NCI-H2029 treated with DMSO at 0.1 percent for 48 hours (cell line): Measurements from ENCODE around the gene ILF3.
"Not testable (repeated sequence)": the region's sequence is repeated elsewhere in the genome, so short reads cannot be mapped to it uniquely, and the experiment has no call there.

ENCODE experiments used
- DNase-seq: peaks from one replicate; lab custom pipeline; 2025; lab: John Stamatoyannopoulos, UW

Gene ILF3

DNA sequence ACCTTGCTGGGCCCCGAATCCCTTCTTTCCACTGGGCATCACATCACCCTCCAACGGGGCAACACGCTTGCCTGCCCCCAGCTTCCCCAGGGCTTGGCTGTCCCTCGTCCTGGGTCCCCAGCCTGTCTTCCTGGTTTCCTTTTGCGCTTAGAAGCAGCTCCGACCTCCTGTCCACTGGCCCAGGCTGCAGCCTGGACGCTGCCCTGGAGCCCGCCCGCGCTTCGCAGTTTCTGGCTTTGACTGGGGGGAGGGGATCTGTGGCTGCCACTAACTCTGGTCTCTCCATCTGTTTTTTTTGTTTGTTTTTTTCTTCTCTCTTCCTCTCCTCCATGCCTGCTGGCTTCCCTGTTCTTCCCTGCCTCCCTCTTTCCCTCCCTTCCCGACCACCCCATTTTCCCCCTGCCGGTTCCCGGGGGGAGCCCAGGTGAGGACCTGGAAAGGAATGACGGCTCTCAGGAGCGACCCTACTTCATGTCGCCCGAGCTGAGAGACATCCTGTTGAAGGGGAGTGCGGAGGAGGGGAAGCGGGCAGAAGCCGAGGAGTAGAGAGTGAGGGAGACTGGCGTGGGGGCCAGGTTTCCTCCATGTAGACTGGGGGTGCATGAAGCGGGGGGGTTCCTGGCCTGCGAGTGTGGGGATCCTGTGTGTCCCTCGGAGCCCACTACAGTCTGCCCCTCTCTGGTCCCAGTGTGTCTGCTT is 11.5 kb upstream of the ILF3 start:
- DNase-seq = no peak

DNA sequence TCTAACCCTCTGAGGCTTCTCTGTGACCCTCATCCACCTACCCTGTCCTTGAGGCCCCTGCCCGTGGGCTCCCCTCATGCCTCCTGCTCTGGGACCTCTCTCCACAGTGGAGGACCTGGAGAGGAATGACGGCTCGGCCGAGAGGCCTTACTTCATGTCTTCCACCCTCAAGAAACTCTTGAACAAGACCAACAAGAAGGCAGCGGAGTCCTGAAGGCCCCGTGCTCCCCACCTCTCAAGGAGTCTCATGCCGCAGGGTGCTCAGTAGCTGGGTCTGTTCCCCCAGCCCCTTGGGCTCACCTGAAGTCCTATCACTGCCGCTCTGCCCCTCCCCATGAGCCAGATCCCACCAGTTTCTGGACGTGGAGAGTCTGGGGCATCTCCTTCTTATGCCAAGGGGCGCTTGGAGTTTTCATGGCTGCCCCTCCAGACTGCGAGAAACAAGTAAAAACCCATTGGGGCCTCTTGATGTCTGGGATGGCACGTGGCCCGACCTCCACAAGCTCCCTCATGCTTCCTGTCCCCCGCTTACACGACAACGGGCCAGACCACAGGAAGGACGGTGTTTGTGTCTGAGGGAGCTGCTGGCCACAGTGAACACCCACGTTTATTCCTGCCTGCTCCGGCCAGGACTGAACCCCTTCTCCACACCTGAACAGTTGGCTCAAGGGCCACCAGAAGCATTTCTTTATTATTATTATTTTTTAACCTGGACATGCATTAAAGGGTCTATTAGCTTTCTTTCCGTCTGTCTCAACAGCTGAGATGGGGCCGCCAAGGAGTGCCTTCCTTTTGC is 10.8 kb upstream of the ILF3 start:
- no peak for DNase-seq

DNA sequence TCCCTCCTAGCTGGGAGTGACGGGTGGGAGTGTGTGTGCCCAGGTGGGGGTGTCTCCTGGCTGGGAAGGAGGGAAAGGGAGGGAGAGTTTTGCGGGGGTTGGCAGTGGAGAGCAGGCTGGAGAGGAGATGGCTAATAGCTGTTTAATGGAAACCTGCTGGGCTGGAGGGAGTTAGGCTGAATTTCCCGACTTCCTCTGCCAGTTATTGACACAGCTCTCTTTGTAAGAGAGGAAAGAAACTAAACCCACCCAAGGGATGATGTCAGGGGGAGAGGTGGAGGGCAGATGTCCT is 10.2 kb upstream of the ILF3 start:
- no peak for DNase-seq

DNA sequence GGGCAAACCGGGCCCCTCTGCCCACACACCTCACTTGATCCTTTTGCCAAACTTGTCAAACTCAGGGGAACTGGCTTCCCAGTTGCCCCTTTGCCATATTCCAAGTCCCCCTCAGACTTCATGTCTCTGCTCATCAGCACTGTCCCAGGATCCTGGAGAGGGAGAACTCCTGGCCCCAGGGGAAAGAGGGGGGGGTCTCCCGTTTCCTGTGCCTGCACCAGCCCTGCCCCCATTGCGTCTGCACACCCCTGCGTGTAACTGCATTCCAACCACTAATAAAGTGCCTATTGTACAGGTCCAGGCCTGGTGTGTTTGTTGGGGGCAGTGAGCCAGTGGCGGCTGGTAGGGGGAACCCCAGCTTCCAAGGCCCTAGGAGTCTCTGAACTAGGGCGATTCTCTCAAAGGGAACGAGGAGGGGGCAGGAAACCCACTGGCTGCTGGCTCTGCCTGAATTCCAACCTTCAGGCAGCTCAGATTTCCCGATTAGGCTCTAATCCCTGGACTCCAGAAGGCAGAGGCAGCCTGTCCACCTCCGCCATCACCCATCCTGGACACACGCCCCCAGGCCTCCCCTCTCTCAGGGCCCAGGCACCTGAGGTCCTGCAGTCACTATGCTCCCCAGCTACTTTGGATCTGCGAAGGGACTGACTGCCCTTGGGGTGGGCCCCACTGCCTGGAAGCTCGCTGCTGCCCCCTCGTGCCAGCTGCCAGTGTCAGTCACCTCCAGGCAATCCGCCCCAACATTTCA is 9.7 kb upstream of the ILF3 start:
- peak; percentile 30 for DNase-seq

DNA sequence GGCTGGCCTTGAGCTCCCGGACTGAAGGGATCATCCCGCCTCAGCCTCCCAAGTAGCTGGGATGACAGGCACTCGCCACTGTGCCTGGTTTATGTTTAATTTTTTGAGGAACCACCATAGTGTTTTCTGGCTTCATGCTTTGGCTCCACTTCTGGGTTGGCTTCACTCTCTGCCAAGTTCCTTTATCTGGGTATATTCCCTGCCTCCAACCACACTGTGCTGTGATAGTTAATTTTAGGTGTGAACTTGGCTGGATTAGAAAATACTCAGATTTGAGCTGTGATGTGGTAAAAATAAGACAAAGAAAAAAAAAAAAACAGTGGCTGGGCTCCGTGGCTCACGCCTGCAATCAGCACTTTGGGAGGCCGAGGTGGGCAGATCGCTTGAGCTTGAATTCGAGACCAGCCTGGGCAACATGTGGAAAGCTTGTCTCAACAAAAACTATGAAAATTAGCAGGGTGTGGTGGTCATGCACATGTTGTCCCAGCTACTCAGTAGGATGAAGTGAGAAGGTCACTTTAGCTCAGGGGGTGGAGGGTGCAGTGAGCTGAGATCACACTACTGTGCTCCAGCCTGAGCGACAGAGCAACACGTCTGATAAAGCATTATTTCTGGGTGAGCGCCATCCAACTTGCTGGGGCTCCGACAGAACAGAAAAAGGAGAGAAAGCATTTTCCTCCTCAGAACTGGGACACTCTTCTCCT is 7.5 kb upstream of the ILF3 start:
- no peak for DNase-seq

DNA sequence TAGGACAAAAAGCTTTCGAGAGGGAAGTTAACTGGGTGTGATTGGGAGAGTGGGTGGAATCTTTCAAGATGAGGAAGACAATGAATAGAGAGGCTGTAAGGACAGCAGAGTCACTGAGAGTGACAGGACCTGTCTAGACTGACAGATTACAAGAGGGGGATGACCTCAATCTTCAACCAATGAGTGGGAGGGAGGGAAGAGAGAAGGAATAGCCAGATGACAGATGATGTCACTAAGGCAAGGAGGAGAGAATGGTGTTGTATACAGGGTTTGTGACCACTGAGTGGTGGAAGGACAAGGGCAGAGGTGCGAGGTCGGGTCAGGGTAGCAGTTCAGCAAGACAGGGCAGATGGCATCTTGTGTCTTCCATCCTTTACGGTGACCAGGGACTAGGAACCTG is 5.8 kb upstream of the ILF3 start:
- DNase-seq = no peak

DNA sequence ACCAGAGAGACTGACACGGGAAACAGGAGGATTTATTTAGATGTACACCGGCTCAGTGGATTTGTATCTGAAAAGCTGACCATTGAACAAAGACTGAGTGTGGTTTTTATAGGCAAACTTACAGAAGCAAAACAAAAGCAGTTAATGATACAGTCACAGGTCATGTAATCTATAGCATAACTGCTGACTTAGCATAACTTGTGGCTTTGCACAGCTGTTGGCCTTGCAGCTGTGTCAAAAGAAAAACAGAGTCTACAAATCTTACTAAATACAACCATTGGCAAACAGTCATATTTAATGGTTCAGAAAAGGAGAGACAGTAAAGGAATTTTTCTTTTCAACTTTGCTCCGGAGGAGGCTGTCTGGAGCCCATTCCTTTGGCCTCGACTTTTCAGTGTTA is 2.3 kb upstream of the ILF3 start:
- DNase-seq = no peak

DNA sequence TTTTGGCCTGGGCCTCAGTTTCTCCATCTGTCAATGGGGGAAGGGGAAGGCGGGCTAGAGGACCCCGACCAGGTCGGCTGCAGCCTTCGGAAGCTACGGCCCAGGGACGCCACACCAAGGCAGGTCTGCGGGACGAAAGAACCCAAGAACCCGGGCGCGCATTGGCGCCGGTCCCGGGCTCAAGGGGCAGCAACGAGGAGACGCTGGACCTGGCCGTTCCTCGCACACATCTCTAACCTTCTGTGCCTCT is 739 bp upstream of the ILF3 start:
- DNase-seq = no peak

DNA sequence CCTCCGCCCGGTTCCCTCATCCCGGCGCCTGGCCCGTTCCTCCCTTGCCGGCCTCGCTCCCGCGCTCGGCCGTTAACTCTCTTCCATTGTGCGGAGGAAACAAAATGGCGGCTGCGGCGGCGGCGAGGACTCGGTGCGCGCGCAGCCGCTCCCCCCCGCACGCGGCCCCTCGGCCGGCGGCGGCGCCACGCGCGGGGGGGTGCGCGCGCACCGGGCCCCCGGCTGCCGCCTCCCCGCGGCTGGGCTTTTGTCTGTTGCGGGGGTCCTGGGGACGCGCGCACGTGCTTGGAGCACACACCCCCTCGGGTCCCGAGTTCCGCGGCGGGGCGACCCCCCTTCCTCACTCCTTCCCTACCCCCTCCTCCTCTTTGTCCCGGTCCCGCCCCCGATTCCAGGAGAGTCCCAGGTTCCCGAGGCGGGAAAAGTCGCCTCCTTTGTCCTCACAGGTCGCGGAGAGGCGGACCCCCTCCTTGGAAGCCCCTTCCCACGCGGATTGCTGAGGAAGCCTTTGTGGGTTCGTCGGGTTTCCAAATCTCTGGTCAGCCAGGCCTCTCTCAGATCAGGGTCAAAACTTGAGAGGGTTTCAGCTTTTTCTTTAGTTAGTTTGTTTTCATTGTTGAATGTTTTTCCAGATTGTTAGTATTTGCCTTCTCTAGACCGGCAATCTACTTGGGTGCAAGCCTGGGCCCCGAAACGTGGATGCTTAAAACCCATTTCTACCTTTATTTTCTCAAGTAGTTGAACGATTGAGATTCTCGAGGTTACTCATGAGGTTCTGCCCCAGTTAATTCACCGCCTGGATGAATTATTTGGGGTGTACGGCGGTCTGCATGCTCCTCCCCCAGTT is 687 bp downstream of the ILF3 start:
- no peak for DNase-seq

DNA sequence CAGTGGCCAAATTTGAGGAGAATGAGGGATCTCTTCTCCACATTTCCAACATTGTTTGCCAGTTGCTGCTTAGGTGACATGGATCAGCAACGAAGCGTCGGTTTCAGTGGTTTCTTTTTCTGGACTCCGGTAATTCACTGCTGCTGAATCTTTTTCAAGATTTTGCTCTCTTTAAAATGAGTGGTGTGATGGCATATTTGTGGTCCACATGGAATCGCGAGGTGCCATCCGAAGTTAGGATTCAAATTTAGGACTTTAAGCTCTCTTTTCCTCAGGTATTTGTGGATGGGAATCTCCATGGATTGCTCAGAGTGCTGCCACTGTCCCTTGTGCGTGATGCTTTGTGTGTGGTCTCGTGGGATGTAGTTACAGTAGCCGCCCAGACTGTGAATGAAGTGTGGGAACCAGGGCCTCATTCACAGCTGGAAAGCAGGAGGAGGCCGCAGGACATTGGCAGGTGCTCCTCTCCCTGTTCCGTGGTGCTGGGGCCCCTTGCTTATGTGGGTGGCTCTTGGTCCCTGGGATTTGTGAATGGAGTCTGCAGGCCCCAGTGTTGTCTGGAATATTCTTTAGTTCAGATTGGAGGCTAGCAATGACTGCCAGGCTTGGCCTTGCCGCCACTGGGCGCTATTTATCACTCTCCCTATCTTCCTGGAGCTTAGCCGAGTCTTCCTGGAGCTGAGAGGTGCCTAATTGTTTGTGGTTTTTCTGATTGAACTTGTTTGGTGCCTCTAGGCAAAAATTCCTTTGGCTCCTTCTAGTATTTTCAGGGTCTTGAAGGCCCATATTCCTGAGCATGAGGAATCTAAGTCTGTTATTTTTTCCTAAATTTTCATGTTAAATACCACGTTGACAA is 1.5 kb downstream of the ILF3 start:
- peak; percentile 42 for DNase-seq

DNA sequence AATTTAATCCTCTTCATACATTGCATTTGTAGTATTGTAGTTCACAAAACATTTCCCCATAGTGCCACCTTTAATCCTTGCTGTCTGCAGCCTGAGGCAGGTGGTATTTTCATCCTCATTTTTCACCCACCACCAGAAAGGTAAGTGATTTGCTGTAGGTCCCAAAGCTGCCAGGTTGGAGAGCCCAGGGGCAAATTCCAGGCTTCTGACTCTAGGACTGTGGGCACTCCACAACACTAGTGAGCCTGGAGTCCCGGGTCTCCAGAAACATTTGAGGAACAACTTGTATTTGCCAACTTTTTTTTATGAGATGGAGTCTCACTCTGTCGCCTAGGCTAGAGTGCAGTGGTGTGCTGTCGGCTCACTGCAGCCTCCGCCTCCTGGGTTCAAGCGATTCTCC is 6.2 kb downstream of the ILF3 start:
- no peak for DNase-seq

DNA sequence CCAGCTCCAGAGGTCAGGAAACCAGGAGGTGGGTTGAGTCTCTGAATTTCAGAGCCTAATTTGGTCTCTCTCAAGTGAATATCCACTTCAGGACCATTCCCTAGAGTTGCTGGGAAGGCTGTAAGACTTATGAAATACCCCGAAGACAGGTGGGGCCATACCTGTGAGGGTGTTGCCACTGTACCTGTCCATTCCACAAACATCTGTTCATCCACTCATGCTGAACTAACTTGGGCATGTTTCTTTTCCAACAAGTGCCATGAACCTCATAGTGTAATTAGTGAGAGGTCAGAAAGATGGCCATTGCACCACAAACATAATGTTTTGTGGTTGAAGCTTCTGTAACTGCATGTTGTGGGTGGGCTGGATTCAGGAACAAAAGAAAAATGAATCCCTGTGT is 7.8 kb downstream of the ILF3 start:
- no peak for DNase-seq

DNA sequence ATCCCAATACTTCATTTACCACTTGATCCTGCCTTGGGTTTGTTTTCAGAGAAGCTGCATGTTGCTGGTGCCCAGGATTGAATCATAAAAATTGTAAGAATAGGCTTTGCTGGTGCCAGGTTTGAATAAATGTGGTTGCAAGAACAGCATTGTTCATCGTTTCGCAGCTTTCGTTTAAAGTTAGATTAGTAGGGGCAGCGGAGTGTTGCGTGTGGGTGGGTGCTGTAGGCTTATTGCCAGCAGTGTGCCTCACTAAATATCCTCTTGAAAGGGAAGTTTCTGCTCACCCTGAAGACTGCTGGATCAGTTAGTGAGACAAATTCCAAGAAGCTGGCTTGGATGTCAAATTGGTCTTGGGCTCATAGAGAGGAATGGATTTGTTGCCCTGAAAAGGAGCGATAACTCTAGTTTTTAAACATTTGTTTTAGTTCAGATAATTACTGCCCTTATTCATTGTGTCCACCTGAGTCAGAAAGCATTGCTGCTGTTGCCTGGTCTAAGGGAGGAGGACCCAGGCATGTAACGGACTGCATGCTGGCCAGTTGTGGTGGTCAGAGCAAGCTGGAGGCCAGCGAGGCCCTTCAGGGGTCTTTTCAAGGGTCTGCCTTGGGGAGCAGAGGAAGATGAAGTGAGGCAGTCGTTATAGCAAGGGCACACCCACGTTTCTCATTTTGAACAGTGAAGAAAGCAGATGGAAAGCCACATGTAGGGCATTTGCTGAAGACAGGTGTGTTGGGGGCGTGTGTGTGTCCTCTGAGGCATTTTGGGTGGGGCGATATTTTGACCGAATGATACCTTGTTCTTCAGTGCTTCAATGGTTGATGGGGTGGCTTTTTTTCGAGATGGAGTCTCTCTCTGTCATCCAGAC is 8.5 kb downstream of the ILF3 start:
- no peak for DNase-seq

DNA sequence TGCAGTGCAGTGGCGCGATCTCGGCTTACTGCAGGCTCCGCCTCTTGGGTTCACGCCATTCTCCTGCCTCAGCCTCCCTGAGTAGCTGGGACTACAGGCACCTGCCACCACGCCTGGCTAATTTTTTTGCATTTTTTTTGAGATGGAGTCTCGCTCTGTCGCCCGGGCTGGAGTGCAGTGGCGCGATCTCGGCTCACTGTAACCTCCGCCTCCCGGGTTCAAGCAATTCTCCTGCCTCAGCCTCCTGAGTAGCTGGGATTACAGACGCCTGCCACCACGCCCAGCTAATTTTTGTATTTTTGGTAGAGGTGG is 9.1 kb downstream of the ILF3 start:
- DNase-seq = not testable (repeated sequence)

DNA sequence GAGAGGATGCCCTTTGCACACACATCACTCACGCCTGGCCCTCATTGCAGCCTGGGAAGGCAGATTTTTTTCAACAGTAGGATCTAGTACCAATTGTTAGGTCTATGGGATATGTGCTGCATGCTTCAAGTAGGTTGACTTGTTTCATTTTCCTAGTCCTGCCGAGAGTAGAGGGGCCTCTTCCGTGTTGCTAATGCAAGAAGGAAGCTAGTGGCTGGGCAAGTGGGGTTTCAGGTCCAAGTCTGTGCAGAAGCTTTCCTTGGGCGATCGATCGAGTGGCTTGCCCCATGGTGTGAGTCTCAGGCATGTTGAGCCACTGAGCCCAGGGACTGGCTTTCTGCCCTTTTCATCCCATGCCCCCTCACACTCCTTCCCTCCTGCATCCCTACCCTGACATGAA is 13.7 kb downstream of the ILF3 start:
- no peak for DNase-seq

DNA sequence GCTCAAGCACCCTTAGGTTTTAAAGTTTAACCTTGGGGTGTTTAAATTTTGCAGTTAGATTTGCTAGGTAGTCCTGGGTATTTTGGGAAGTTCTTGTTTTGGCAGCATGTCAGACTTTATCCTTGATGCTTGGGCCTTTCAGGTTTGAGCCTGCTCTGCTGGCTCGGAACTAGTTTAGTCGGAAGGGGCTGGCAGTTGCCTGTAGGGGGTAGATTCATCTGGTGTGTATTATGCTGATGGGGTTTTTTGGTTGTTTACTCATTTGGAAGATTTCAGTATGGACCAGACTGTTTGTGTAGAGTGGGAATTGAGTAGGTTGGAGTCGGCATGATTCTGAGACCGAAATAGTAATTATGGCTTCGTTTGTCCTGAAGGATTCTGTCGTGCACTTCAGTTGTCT is 15.1 kb downstream of the ILF3 start:
- no peak for DNase-seq

DNA sequence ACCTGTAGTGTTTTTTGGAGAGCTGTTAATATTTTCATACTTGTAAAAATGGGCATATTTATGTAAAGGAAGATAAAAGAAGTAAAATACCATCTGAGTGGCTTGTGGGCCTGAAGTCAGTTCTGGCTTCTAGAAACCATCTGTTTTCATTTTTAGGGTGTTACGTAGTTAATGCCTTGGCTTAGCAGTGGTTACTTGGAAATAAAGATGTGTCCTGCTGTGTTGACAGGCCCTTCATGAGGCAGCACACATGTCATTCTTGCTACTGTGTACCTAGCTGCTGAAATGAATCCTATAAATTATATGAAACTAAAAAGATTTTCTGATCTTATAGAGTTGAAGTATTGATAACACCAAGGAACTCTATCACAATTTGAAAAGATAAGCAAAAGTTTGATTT is 16.0 kb downstream of the ILF3 start:
- no peak for DNase-seq

DNA sequence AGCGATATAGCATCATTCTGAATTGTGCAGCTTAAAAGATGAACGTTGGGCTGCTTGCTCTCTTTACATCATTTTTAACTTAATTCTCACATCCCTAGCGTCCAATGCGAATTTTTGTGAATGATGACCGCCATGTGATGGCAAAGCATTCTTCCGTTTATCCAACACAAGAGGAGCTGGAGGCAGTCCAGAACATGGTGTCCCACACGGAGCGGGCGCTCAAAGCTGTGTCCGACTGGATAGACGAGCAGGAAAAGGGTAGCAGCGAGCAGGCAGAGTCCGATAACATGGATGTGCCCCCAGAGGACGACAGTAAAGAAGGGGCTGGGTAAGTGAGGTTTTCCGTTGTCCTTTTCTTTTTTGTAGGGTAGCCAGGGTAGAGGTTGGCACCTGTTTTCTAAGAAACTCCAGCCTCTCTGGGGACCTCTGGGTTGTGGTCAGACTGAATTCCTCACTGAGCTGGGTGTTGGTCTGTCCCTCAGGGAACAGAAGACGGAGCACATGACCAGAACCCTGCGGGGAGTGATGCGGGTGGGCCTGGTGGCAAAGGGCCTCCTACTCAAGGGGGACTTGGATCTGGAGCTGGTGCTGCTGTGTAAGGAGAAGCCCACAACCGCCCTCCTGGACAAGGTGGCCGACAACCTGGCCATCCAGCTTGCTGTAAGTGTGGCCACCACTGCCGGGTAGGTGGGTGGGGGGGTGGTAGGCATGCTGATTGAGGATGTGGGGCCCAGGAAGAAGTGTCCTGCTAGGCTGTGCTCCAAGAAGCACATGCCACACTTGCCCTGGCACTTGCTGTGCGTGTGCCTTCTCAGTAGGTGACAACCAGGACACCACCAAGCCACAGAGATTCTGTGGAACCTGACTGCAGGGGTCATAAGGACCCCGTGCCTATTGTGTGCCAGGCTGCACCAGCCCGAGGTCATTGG is 17.0 kb downstream of the ILF3 start:
- no peak for DNase-seq

DNA sequence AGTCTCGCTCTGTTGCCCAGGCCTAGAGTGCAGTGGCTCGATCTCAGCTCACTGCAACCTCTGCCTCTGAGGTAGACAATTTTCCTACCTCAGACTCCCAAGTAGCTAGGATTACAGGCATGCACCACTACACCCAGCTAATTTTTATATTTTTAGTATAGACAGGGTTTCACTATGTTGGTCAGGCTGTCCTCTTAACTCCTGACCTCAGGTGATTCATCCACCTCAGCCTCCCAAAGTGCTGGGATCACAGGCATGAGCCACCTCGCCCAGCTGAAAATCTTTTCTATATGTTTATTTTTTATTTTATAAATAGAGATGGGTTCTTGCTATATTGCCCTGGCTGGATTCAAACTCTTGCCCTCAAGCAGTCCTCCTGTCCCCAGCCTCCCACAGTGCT is 17.8 kb downstream of the ILF3 start:
- not testable (repeated sequence) for DNase-seq
